ENCODE measurements around the gene MLF2. TPM values are rescaled to one million over a fixed set of nuclear protein-coding genes. Genes with fewer than 3 reads are reported as not detected.

MLF2 gene
- polyA plus RNA-seq, 1 experiment = 241 TPM

DNA sequence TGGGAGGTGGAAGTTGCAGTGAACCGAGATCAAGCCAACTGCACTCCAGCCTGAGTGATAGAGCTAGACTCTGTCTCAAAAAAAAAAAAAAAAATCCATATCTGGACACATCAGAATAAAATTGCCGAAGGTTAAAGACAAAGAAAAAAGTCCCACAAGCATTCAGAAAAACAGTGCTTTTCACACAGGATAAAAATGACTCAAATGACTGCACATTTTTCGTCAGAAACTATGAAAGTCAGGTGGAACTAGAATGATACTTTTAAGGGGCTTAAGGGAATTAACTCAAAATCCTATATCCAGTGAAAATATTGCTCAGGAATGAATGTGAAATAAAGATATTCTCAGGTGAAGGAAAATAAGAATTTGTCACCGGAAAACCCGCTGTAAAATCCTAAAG is 16.2 kb downstream of the MLF2 start:
- POLR2A ChIA-PET = interaction anchor here (1.1 kb wide), 1 partner anchor 8 kb away, joined by 4 read pairs; no protein-coding TSS in a partner anchor
- H3K9me3 ChIP-seq (ENCODE audit: control insufficient read depth, insufficient read depth, low read length) = no peaks in the 10 kb centered on the region
- DNase-seq (ENCODE audit: low read depth, low spot score) = no peak
- H3K4me3 ChIP-seq (ENCODE audit: low read depth, low read length) = no peak overlapping the region
- no peaks in the 10 kb centered on the region for H3K27me3 ChIP-seq (ENCODE audit: control insufficient read depth, insufficient read depth, low read length)
- CTCF ChIA-PET = interaction anchor here (0.7 to 4.0 kb wide), 6 partner anchors 16 to 90 kb away, joined by 3 to 24 read pairs (median 4); partner anchors contain the start of gene MLF2
- TF ChIP-seq, protein P1, sequence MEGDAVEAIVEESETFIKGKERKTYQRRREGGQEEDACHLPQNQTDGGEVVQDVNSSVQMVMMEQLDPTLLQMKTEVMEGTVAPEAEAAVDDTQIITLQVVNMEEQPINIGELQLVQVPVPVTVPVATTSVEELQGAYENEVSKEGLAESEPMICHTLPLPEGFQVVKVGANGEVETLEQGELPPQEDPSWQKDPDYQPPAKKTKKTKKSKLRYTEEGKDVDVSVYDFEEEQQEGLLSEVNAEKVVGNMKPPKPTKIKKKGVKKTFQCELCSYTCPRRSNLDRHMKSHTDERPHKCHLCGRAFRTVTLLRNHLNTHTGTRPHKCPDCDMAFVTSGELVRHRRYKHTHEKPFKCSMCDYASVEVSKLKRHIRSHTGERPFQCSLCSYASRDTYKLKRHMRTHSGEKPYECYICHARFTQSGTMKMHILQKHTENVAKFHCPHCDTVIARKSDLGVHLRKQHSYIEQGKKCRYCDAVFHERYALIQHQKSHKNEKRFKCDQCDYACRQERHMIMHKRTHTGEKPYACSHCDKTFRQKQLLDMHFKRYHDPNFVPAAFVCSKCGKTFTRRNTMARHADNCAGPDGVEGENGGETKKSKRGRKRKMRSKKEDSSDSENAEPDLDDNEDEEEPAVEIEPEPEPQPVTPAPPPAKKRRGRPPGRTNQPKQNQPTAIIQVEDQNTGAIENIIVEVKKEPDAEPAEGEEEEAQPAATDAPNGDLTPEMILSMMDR (IDR thresholded peaks at IDR 0.05; ENCODE audit: low read depth, low read length) = no peak
- H3K27ac ChIP-seq (ENCODE audit: low read depth, low read length) = no peak overlapping the region

- no peak overlapping the region for H3K4me3 ChIP-seq (ENCODE audit: low read depth, low read length)
- no peak for DNase-seq (ENCODE audit: low read depth, low spot score)
- H3K27me3 ChIP-seq (ENCODE audit: control insufficient read depth, insufficient read depth, low read length) = no peaks in the 10 kb centered on the region
- H3K9me3 ChIP-seq (ENCODE audit: control insufficient read depth, insufficient read depth, low read length) = no peaks in the 10 kb centered on the region
- ChIA-PET POLR2A (interaction anchor here (1.1 to 2.1 kb wide), 3 partner anchors 9 to 34 kb away, joined by 3 to 7 read pairs (median 4); partner anchors contain the start of gene COPS7A), CTCF (interaction anchor here (0.7 to 4.0 kb wide), 8 partner anchors 11 to 98 kb away, joined by 3 to 24 read pairs (median 4); partner anchors contain the start of genes COPS7A and MLF2)
- TF ChIP-seq, protein P1 (IDR thresholded peaks at IDR 0.05; ENCODE audit: low read depth, low read length) = peak; percentile 77
- H3K27ac ChIP-seq (ENCODE audit: low read depth, low read length) = peak overlapping the region; percentile 22
These were observed 17.3 kb downstream of the MLF2 start for GRCh38 chr12:6735448-6736191.

DNA sequence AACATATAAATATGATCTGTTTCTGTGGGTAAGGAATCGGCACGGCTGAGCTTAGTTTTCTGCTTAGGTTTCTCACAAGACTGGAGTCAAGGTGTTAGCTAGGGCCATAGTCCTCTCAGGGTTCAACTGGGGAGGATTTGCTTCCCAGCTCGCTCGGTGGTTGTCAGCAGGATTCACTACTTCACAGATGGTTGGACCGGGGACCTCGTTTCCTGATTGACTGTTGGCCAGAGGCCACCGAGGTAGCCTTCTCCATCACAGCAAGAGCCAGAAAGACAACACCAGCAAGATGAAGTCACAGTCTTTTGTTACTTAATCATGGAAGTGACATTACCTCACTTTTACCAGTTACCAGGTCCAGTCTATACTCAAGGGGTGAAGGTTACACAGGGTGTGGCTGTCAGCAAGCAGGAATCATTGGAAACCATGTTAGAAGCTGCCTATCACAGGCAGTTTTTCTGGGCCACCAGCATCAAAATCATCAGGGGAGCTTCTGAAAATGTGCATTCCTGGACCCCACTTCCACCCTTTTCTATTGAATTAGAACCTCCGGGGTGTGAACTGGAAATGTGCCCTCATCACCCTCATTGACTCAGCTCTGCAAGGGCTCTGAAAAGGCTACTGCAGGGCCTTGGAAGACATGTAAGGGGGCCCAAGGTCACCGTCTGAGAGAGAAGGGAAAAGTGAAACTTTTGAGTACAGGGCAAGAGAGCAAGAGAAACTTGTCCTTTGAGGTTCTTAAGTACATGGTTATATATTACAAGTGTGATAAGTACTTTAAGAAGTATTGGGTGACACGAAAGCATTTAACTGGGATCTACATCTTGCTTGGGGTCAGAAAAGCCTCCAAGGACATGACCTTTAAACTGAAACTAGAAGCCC is 18.2 kb downstream of the MLF2 start:
- Histone ChIP-seq H3K4me3 (ENCODE audit: low read depth, low read length) (no peak overlapping the region), H3K27me3 (ENCODE audit: control insufficient read depth, insufficient read depth, low read length) (no peaks in the 10 kb centered on the region), H3K27ac (ENCODE audit: low read depth, low read length) (no peak overlapping the region), H3K9me3 (ENCODE audit: control insufficient read depth, insufficient read depth, low read length) (no peaks in the 10 kb centered on the region)
- TF ChIP-seq, protein P1 (IDR thresholded peaks at IDR 0.05; ENCODE audit: low read depth, low read length) = no peak
- ChIA-PET CTCF (interaction anchor here (0.7 to 2.0 kb wide), 7 partner anchors 10 to 135 kb away, joined by 3 to 7 read pairs (median 4); partner anchors contain the start of genes COPS7A, MLF2 and PTMS), POLR2A (interaction anchor here (0.6 to 2.1 kb wide), 3 partner anchors 11 to 34 kb away, joined by 3 to 7 read pairs (median 6); partner anchors contain the start of gene COPS7A)
- DNase-seq (ENCODE audit: low read depth, low spot score) = no peak

DNA sequence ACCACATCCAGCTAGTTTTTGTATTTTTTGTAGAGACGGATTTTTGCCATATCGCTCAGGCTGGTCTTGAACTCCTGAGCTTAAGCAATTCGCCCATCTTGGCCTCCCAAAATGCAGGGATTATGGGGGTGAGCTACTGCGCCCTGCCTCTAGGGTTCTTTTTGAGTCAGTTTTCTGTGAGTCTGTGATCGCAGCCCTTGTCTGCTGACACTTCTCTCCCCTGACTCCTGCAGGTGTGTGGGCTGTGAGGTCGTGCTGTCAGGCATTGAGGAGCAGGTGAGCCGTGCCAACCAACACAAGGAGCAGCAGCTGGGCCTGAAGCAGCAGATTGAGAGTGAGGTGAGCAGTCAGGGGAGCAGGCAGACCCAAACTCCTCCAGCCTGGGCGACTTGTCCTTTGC is 22.8 kb downstream of the MLF2 start:
- TF ChIP-seq, protein P1 (IDR thresholded peaks at IDR 0.05; ENCODE audit: low read depth, low read length) = no peak
- CTCF ChIA-PET = no interaction called here
- POLR2A ChIA-PET = no interaction called here
- Histone ChIP-seq H3K27ac (ENCODE audit: low read depth, low read length) (no peak overlapping the region), H3K9me3 (ENCODE audit: control insufficient read depth, insufficient read depth, low read length) (no peaks in the 10 kb centered on the region), H3K4me3 (ENCODE audit: low read depth, low read length) (no peak overlapping the region), H3K27me3 (ENCODE audit: control insufficient read depth, insufficient read depth, low read length) (no peaks in the 10 kb centered on the region)
- no peak for DNase-seq (ENCODE audit: low read depth, low spot score)

All from AG04450 (cell line).